KMS-11 (cell line): ENCODE measurements around the gene TWSG1.

Experiments used
- H2AFZ ChIP-seq: fragments of 200-600 bp; sonication (generic); 2 replicates; pipeline ENCODE4 v1.6.1; 2016; ENCODE audit warnings: antibody characterized with exemption, mixed run types, low read depth
- H3K27ac ChIP-seq: fragments of 200-600 bp; sonication (generic); 2 replicates; pipeline ENCODE4 v1.6.1; 2016; ENCODE audit warnings: mild to moderate bottlenecking, mixed run types
- H3K27me3 ChIP-seq: fragments of 200-600 bp; sonication (generic); 2 replicates; pipeline ENCODE4 v1.6.1; 2017; ENCODE audit warnings: mild to moderate bottlenecking, low read depth, mixed run types, moderate library complexity; ENCODE audit not compliant: insufficient read depth
- H3K36me3 ChIP-seq: fragments of 200-600 bp; sonication (generic); 2 replicates; pipeline ENCODE4 v1.6.1; 2017; ENCODE audit warnings: mild to moderate bottlenecking, mixed run types; ENCODE audit not compliant: insufficient read depth
- H3K4me1 ChIP-seq: fragments of 200-600 bp; sonication (generic); 2 replicates; pipeline ENCODE4 v1.6.1; 2016; ENCODE audit warnings: mild to moderate bottlenecking, low read depth, mixed run types; ENCODE audit not compliant: poor library complexity, severe bottlenecking
- H3K4me2 ChIP-seq: fragments of 200-600 bp; sonication (generic); 2 replicates; pipeline ENCODE4 v1.7.0; 2016; ENCODE audit warnings: mild to moderate bottlenecking, mixed run types
- H3K4me3 ChIP-seq: fragments of 200-600 bp; sonication (generic); IDR thresholded peaks from 2 replicates; pipeline ENCODE4 v1.6.1; 2017; ENCODE audit warnings: low read depth, low read length, mixed read lengths; ENCODE audit not compliant: insufficient read depth
- H3K79me2 ChIP-seq: fragments of 200-600 bp; sonication (generic); 2 replicates; pipeline ENCODE4 v1.6.1; 2016; ENCODE audit warnings: low read depth, mixed run types; ENCODE audit not compliant: insufficient read depth
- H3K9ac ChIP-seq: fragments of 200-600 bp; sonication (generic); 2 replicates; pipeline ENCODE4 v1.6.1; 2016; ENCODE audit warnings: mild to moderate bottlenecking, mixed run types
- H4K20me1 ChIP-seq: fragments of 200-600 bp; sonication (generic); 2 replicates; pipeline ENCODE4 v1.6.1; 2016; ENCODE audit warnings: mild to moderate bottlenecking, mixed run types; ENCODE audit not compliant: insufficient read depth
- CTCF ChIP-seq: fragments of 200-600 bp; sonication (generic); conservative IDR thresholded peaks from 2 replicates; pipeline ENCODE4 v1.6.1; 2017; ENCODE audit warnings: low read depth, mild to moderate bottlenecking, antibody characterized with exemption, low read length, moderate library complexity, mixed read lengths

Gene TWSG1

GRCh38 chr18:9404565-9405060, 70.0 kb downstream of the TWSG1 start:
- no peak overlapping the region for H2AFZ ChIP-seq
- H3K27ac ChIP-seq = no peak overlapping the region

GRCh38 chr18:9405130-9405529, 70.6 kb downstream of the TWSG1 start:
- H3K79me2 ChIP-seq = no peaks in the 10 kb centered on the region
- no peak overlapping the region for H2AFZ ChIP-seq
- no peak overlapping the region for H3K27ac ChIP-seq
- no peak for TF ChIP-seq CTCF
- H3K4me2 ChIP-seq = no peak overlapping the region
- H3K27me3 ChIP-seq = no peaks in the 10 kb centered on the region
- no peak overlapping the region for H3K9ac ChIP-seq
- no peaks in the 10 kb centered on the region for H3K4me1 ChIP-seq
- no peaks in the 10 kb centered on the region for H3K36me3 ChIP-seq
- no peak overlapping the region for H3K4me3 ChIP-seq
- no peaks in the 10 kb centered on the region for H4K20me1 ChIP-seq

More at GRCh38 chr18:9404565-9405060, 70.0 kb downstream of the TWSG1 start:
- Histone ChIP-seq H3K4me2 (no peak overlapping the region), H3K9ac (no peak overlapping the region), H3K27me3 (no peaks in the 10 kb centered on the region), H4K20me1 (no peaks in the 10 kb centered on the region), H3K79me2 (no peaks in the 10 kb centered on the region), H3K36me3 (no peaks in the 10 kb centered on the region), H3K4me1 (no peaks in the 10 kb centered on the region), H3K4me3 (no peak overlapping the region)
- no peak for TF ChIP-seq CTCF

GRCh38 chr18:9405977-9406376, 71.4 kb downstream of the TWSG1 start:
- no peaks in the 10 kb centered on the region for H3K27me3 ChIP-seq
- H4K20me1 ChIP-seq = no peaks in the 10 kb centered on the region
- no peaks in the 10 kb centered on the region for H3K79me2 ChIP-seq
- no peak overlapping the region for H3K27ac ChIP-seq
- H3K36me3 ChIP-seq = no peaks in the 10 kb centered on the region
- TF ChIP-seq CTCF = no peak
- H3K4me1 ChIP-seq = no peaks in the 10 kb centered on the region
- no peak overlapping the region for H3K9ac ChIP-seq
- no peak overlapping the region for H2AFZ ChIP-seq
- H3K4me2 ChIP-seq = no peak overlapping the region
- H3K4me3 ChIP-seq = no peak overlapping the region

GRCh38 chr18:9410515-9410914, 75.9 kb downstream of the TWSG1 start:
- Histone ChIP-seq H4K20me1 (no peaks in the 10 kb centered on the region), H3K36me3 (no peaks in the 10 kb centered on the region), H3K79me2 (no peaks in the 10 kb centered on the region), H3K27me3 (no peaks in the 10 kb centered on the region), H3K27ac (no peak overlapping the region), H3K4me3 (no peak overlapping the region), H3K9ac (no peak overlapping the region), H3K4me2 (no peak overlapping the region), H2AFZ (no peak overlapping the region), H3K4me1 (no peaks in the 10 kb centered on the region)
- no peak for TF ChIP-seq CTCF

GRCh38 chr18:9413576-9413975, 79.0 kb downstream of the TWSG1 start:
- Histone ChIP-seq H3K9ac (no peak overlapping the region), H3K4me2 (no peak overlapping the region), H2AFZ (no peak overlapping the region), H3K4me3 (no peak overlapping the region), H3K36me3 (no peaks in the 10 kb centered on the region), H3K79me2 (no peaks in the 10 kb centered on the region), H3K4me1 (no peaks in the 10 kb centered on the region), H3K27me3 (no peaks in the 10 kb centered on the region), H4K20me1 (no peaks in the 10 kb centered on the region), H3K27ac (no peak overlapping the region)
- TF ChIP-seq CTCF = no peak
